ENCODE data around the gene SPNS1.
"Not testable (repeated sequence)": the region's sequence is repeated elsewhere in the genome, so short reads cannot be mapped to it uniquely, and the experiment has no call there.

The SPNS1 gene

GRCh38 chr16:28974437-28975157 lies at the start of gene SPNS1:
Gene SPNS1 (plus strand): TSS chr16:28974778. CDS start chr16:28975152, 374 bp downstream.
- no peak for TF ChIP-seq CTCF (IDR thresholded peaks at IDR 0.05; ENCODE audit: insufficient read depth, low read depth, low read length, missing control alignments)
- H3K4me3 ChIP-seq (ENCODE audit: low read length) = peak within 1 kb of the TSS; percentile 86
- peak; percentile 95 for DNase-seq (ENCODE audit: low read depth)

- TF ChIP-seq CTCF (IDR thresholded peaks at IDR 0.05; ENCODE audit: insufficient read depth, low read depth, low read length, missing control alignments) = no peak
- peak; percentile 81 for DNase-seq (ENCODE audit: low read depth)
Measured at GRCh38 chr16:28925386-28926228, 49.0 kb upstream of the SPNS1 start.

GRCh38 chr16:28926284-28926683 lies 48.3 kb upstream of the SPNS1 start:
- not testable (repeated sequence) for DNase-seq (ENCODE audit: low read depth); H3K4me3 ChIP-seq (ENCODE audit: low read length)

More at GRCh38 chr16:28925386-28926228, 49.0 kb upstream of the SPNS1 start:
- peak overlapping the region; percentile 76 for H3K4me3 ChIP-seq (ENCODE audit: low read length)

GRCh38 chr16:28927815-28928214 lies 46.8 kb upstream of the SPNS1 start:
- TF ChIP-seq CTCF (IDR thresholded peaks at IDR 0.05; ENCODE audit: insufficient read depth, low read depth, low read length, missing control alignments) = no peak
- no peak overlapping the region for H3K4me3 ChIP-seq (ENCODE audit: low read length)
- DNase-seq (ENCODE audit: low read depth) = no peak

- DNase-seq (ENCODE audit: low read depth) = no peak
- no peak for TF ChIP-seq CTCF (IDR thresholded peaks at IDR 0.05; ENCODE audit: insufficient read depth, low read depth, low read length, missing control alignments)
- H3K4me3 ChIP-seq (ENCODE audit: low read length) = no peak overlapping the region
Measured at GRCh38 chr16:28930203-28930602, 44.4 kb upstream of the SPNS1 start.

- H3K4me3 ChIP-seq (ENCODE audit: low read length) = no peak overlapping the region
- TF ChIP-seq CTCF (IDR thresholded peaks at IDR 0.05; ENCODE audit: insufficient read depth, low read depth, low read length, missing control alignments) = no peak
- no peak for DNase-seq (ENCODE audit: low read depth)
Measured at GRCh38 chr16:28930652-28931051, 43.9 kb upstream of the SPNS1 start.

GRCh38 chr16:28931801-28932225 lies 42.8 kb upstream of the SPNS1 start, which contains the start of gene CD19:
Gene CD19 (plus strand): TSS chr16:28931971. CDS start chr16:28932001, 30 bp downstream.
- H3K4me3 ChIP-seq (ENCODE audit: low read length) = no peak within 1 kb of the TSS

More at GRCh38 chr16:28931801-28932225, 42.8 kb upstream of the SPNS1 start, which contains the start of gene CD19:
- DNase-seq (ENCODE audit: low read depth) = no peak
- no peak for TF ChIP-seq CTCF (IDR thresholded peaks at IDR 0.05; ENCODE audit: insufficient read depth, low read depth, low read length, missing control alignments)

Measured in epithelial cell of esophagus (primary cell).